Endothelial cell of umbilical vein (primary cell): ENCODE measurements around the gene CMSS1. TPM values are rescaled to one million over a fixed set of nuclear protein-coding genes. Genes with fewer than 3 reads are reported as not detected.

ENCODE experiments used
- BruUV-seq: library from RNA; stranded (reverse); fragments of 400-500 nt; replicated peaks from 2 replicates; lab custom pipeline; 2021; lab: Mats Ljungman, UMichigan
- CTCF ChIA-PET: fragments of 300-600, 350-600 bp; sonication (Branson Sonifier 250); formaldehyde crosslinking; loops from one replicate; lab custom pipeline; 2021; ENCODE audit warnings: antibody characterized with exemption, inconsistent platforms; lab: Charles Lee
- POLR2A ChIA-PET: fragments of 300-600, 350-600 bp; sonication (Branson Sonifier 250); formaldehyde crosslinking; loops from one replicate; lab custom pipeline; 2021; ENCODE audit warnings: antibody characterized with exemption, inconsistent platforms; lab: Charles Lee
- DNase-seq: peaks from one replicate; pipeline ENCODE4 v3.0.0-alpha.2; 2011; ENCODE audit warnings: low read depth, low spot score
- FAIRE-seq: peaks from 2 replicates; lab custom pipeline; 2011; peaks lifted over from hg19 to GRCh38; lab: Jason Lieb, UNC
- H2AFZ ChIP-seq: 2 replicates; pipeline ENCODE4 v1.6.0; 2012; ENCODE audit warnings: low read depth, low read length, control low read depth, inconsistent platforms
- H3K27ac ChIP-seq: 2 replicates; pipeline ENCODE4 v1.5.1; 2011; ENCODE audit warnings: low read depth, mild to moderate bottlenecking, control low read depth, low read length, moderate library complexity; ENCODE audit not compliant: insufficient read depth
- H3K27me3 ChIP-seq, 2 experiments: 2 replicates each; pipeline versions ENCODE4 v1.6.0 to v1.6.1; 2011; ENCODE audit warnings: low read length in 2 of 2, mixed read lengths in 1 of 2; ENCODE audit not compliant: control insufficient read depth in 2 of 2, insufficient read depth in 2 of 2
- H3K36me3 ChIP-seq, 2 experiments: 2 replicates in 1 of 2; 3 replicates in 1 of 2; pipeline ENCODE4 v1.5.1; 2011; ENCODE audit warnings: low read length in 2 of 2, mild to moderate bottlenecking in 1 of 2, moderate library complexity in 1 of 2; ENCODE audit not compliant: control insufficient read depth in 2 of 2, insufficient read depth in 2 of 2; ENCODE audit errors: extremely low read depth in 1 of 2
- H3K4me1 ChIP-seq: 3 replicates; pipeline ENCODE4 v1.5.1; 2011; ENCODE audit warnings: mild to moderate bottlenecking, low read length; ENCODE audit not compliant: control insufficient read depth, insufficient read depth; ENCODE audit errors: extremely low read depth
- H3K4me2 ChIP-seq: 2 replicates; pipeline ENCODE4 v1.6.1; 2011; ENCODE audit warnings: low read length, control low read depth, mixed read lengths; ENCODE audit not compliant: insufficient read depth
- H3K4me3 ChIP-seq, 3 experiments: fragments of 200-600 bp in 1 of 3; sonication (generic), shearing (Covaris generic) in 1 of 3; replicated peaks in 1 of 3; 2 replicates each; pipeline ENCODE4 v1.5.1; 2011 to 2016; ENCODE audit warnings: control low read depth in 3 of 3, low read length in 3 of 3, mild to moderate bottlenecking in 2 of 3, inconsistent platforms in 1 of 3, low read depth in 1 of 3, moderate library complexity in 1 of 3; ENCODE audit not compliant: insufficient read depth in 1 of 3
- H3K79me2 ChIP-seq: 2 replicates; pipeline ENCODE4 v1.6.0; 2012; ENCODE audit warnings: low read length, inconsistent platforms; ENCODE audit not compliant: control insufficient read depth, insufficient read depth
- H3K9ac ChIP-seq: replicated peaks from 2 replicates; pipeline ENCODE3; 2011; ENCODE audit warnings: low read length, control low read depth; ENCODE audit not compliant: insufficient read depth; ENCODE audit errors: extremely low read depth
- H3K9me1 ChIP-seq: replicated peaks from 3 replicates; pipeline ENCODE4 v1.6.0; 2011; ENCODE audit warnings: mild to moderate bottlenecking, low read length; ENCODE audit not compliant: control insufficient read depth, insufficient read depth; ENCODE audit errors: extremely low read depth
- H3K9me3 ChIP-seq: replicated peaks from 2 replicates; pipeline ENCODE4 v1.5.1; 2012; ENCODE audit warnings: low read length, inconsistent platforms; ENCODE audit not compliant: control insufficient read depth, insufficient read depth
- H4K20me1 ChIP-seq: replicated peaks from 2 replicates; pipeline ENCODE3; 2011; ENCODE audit warnings: mild to moderate bottlenecking, low read length; ENCODE audit not compliant: control insufficient read depth, insufficient read depth; ENCODE audit errors: extremely low read depth
- EZH2 ChIP-seq: IDR thresholded peaks from 2 replicates; pipeline ENCODE4 v1.6.1; 2012; ENCODE audit warnings: borderline replicate concordance, low read depth, mild to moderate bottlenecking, moderate library complexity, low read length, inconsistent platforms; ENCODE audit not compliant: severe bottlenecking
- FOS ChIP-seq: IDR thresholded peaks from 2 replicates; pipeline ENCODE4 v1.6.1; 2011; ENCODE audit warnings: mild to moderate bottlenecking, low read length, moderate library complexity, borderline replicate concordance; ENCODE audit not compliant: insufficient read depth
- GATA2 ChIP-seq: IDR thresholded peaks from 2 replicates; pipeline ENCODE4 v1.7.0; 2011; ENCODE audit warnings: low read depth, mild to moderate bottlenecking, moderate library complexity, mixed read lengths, low read length; ENCODE audit not compliant: insufficient read length, insufficient read depth
- JUN ChIP-seq: IDR thresholded peaks from 2 replicates; pipeline ENCODE4 v1.6.1; 2011; ENCODE audit warnings: borderline replicate concordance, low read depth; ENCODE audit not compliant: insufficient read length, insufficient read depth
- MYC ChIP-seq: IDR thresholded peaks from one replicate; pipeline ENCODE4 v1.6.1; 2011; ENCODE audit warnings: mild to moderate bottlenecking, low read depth, low read length
- POLR2A ChIP-seq: IDR thresholded peaks from 2 replicates; pipeline ENCODE4 v1.6.1; 2012; ENCODE audit warnings: low read depth, mild to moderate bottlenecking, control low read depth, low read length
- POLR2AphosphoS5 ChIP-seq: IDR thresholded peaks from 2 replicates; pipeline ENCODE4 v1.6.1; 2012; ENCODE audit warnings: low read depth, mild to moderate bottlenecking, control low read depth, low read length, moderate library complexity; ENCODE audit not compliant: insufficient read depth
- dilution Hi-C: fragments of 300-500 bp; cut with MboI; formaldehyde crosslinking; loops from one replicate; pipeline ENCODE4 v1.15.0; 2019; ENCODE audit warnings: low sequenced_read_pairs; ENCODE audit not compliant: extremely low pct_ligation_motif_present
- intact Hi-C: fragments of 100-400 bp; cut with micrococcal nuclease; formaldehyde crosslinking; loops from one replicate; pipeline ENCODE4 v1.10.0; 2022
- polyA plus RNA-seq, 4 experiments: library from polyadenylated mRNA; depleted of rRNA in 3 of 4; stranded (reverse) in 3 of 4; unstranded in 1 of 4; fragments of >200 nt; gene quantifications; 2 replicates each; pipeline versions ENCODE4 v1.2.1 to v1.2.3, GENCODE V29; 2011 to 2012; ENCODE audit warnings: missing spikeins in 1 of 4
- total RNA-seq: library from RNA; stranded (reverse); gene quantifications from 2 replicates; pipeline ENCODE4 v1.2.3, GENCODE V29; 2021
- TF ChIP-seq, protein P1 (sequence below), 2 donors: IDR thresholded peaks; 1 replicate in 1 of 2; 2 replicates in 1 of 2; pipeline ENCODE4 v1.5.1; 2011; ENCODE audit warnings: low read length in 2 of 2, mild to moderate bottlenecking in 2 of 2, moderate library complexity in 2 of 2, control low read depth in 1 of 2, inconsistent platforms in 1 of 2, low read depth in 1 of 2; ENCODE audit not compliant: insufficient read depth in 1 of 2; ENCODE audit errors: extremely low read depth in 1 of 2
- TF ChIP-seq, protein P2 (sequence below): IDR thresholded peaks from 2 replicates; pipeline ENCODE4 v1.6.1; 2011; ENCODE audit not compliant: insufficient read depth, insufficient read length

Gene CMSS1
- total and polyA plus RNA-seq, 2 donors (not counting 3 experiments of a cell fraction or from before 2014, with no cell fraction given), result 9.7 to 60.6 TPM

DNA sequence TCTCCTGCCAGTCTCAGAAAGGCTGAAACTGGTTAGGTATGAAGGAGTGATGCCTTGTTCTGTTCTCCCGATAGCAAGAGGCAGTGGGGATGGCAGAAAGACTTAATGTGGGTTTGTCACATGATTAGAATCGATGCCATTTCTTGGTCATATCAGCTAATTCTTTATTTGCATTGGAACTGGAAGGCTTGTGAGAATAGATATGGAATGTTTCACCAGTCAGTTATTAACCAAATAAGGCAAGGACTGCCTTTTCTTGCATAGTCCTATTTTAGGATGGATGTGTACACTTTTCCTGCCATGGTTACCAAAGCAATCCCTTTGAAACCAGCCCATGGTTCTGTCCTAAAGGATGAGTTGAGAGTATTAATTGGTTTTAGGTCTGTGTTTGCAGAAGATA, 262.9 kb downstream of the CMSS1 start:
- no peak overlapping the region for H3K27ac ChIP-seq
- ChIA-PET CTCF (interaction anchor here (0.6 to 1.3 kb wide), 4 partner anchors 8 to 238 kb away, joined by 3 to 5 read pairs (median 4); no protein-coding TSS in a partner anchor), POLR2A (no interaction called here)
- H4K20me1 ChIP-seq, result no peaks in the 10 kb centered on the region
- no peaks in the 10 kb centered on the region for H3K27me3 ChIP-seq
- no TSS peak for BruUV-seq
- FAIRE-seq, result no peak
- no peak overlapping the region for H3K4me2 ChIP-seq
- no peaks in the 10 kb centered on the region for H3K9me3 ChIP-seq
- no peak overlapping the region for H3K4me3 ChIP-seq
- TF ChIP-seq POLR2AphosphoS5, result no peak
- TF ChIP-seq, protein P1, sequence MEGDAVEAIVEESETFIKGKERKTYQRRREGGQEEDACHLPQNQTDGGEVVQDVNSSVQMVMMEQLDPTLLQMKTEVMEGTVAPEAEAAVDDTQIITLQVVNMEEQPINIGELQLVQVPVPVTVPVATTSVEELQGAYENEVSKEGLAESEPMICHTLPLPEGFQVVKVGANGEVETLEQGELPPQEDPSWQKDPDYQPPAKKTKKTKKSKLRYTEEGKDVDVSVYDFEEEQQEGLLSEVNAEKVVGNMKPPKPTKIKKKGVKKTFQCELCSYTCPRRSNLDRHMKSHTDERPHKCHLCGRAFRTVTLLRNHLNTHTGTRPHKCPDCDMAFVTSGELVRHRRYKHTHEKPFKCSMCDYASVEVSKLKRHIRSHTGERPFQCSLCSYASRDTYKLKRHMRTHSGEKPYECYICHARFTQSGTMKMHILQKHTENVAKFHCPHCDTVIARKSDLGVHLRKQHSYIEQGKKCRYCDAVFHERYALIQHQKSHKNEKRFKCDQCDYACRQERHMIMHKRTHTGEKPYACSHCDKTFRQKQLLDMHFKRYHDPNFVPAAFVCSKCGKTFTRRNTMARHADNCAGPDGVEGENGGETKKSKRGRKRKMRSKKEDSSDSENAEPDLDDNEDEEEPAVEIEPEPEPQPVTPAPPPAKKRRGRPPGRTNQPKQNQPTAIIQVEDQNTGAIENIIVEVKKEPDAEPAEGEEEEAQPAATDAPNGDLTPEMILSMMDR (IDR thresholded peaks at IDR 0.05; ENCODE audit: extremely low read depth in 1 of 2, insufficient read depth in 1 of 2, low read depth in 1 of 2, low read length in 2 of 2), result no peak
- TF ChIP-seq MYC, result no peak
- TF ChIP-seq, protein P2, sequence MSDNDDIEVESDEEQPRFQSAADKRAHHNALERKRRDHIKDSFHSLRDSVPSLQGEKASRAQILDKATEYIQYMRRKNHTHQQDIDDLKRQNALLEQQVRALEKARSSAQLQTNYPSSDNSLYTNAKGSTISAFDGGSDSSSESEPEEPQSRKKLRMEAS, result no peak
- no peaks in the 10 kb centered on the region for H3K79me2 ChIP-seq
- no peak for DNase-seq
- no peak overlapping the region for H2AFZ ChIP-seq
- H3K9ac ChIP-seq, result no peak overlapping the region
- H3K4me1 ChIP-seq, result no peaks in the 10 kb centered on the region
- dilution Hi-C loops (no loop called here), intact Hi-C loops (no loop called here)
- no peaks in the 10 kb centered on the region for H3K9me1 ChIP-seq
- no peaks in the 10 kb centered on the region for H3K36me3 ChIP-seq

DNA sequence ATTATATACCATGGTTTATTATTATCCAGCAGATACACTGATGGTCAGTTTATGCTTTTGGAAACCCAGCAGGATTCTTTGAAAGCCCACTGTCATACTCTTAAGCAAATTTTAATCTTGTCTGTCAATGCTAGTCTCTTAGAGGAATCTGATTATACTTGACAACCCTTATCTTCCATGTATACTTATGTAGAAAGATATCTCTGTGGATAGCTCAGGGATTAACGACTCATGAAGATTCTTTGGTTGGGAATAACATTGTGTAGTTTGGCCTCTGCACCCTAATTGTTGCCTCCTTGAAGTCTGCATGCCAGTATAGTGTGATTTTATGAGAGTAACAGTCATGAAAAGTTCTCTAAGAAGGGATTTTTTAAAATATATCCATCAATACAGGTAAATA, 263.6 kb downstream of the CMSS1 start:
- Histone ChIP-seq H3K4me1 (no peaks in the 10 kb centered on the region), H3K4me2 (no peak overlapping the region), H3K79me2 (no peaks in the 10 kb centered on the region), H3K27me3 (no peaks in the 10 kb centered on the region), H3K4me3 (no peak overlapping the region), H2AFZ (no peak overlapping the region), H3K27ac (no peak overlapping the region), H4K20me1 (no peaks in the 10 kb centered on the region), H3K36me3 (no peaks in the 10 kb centered on the region), H3K9me1 (no peaks in the 10 kb centered on the region), H3K9me3 (no peaks in the 10 kb centered on the region), H3K9ac (no peak overlapping the region)
- dilution Hi-C loops (no loop called here), intact Hi-C loops (no loop called here)
- CTCF ChIA-PET, result interaction anchor here (1.6 kb wide), 1 partner anchor 12 kb away, joined by 4 read pairs; no protein-coding TSS in a partner anchor
- TF ChIP-seq EZH2 (no peak), JUN (no peak), POLR2A (no peak), FOS (no peak), POLR2AphosphoS5 (no peak), MYC (no peak), GATA2 (no peak)
- TF ChIP-seq, protein P2, result no peak
- TF ChIP-seq, protein P1 (IDR thresholded peaks at IDR 0.05; ENCODE audit: extremely low read depth in 1 of 2, insufficient read depth in 1 of 2, low read depth in 1 of 2, low read length in 2 of 2), result no peak
- DNase-seq (no peak), FAIRE-seq (no peak)
- no TSS peak for BruUV-seq
- POLR2A ChIA-PET, result no interaction called here
